ENCODE data around the gene HYI.

GRCh38 chr1:43443197-43443946 lies 10.4 kb downstream of the HYI start:
- no peak for TF ChIP-seq CTCF (IDR thresholded peaks at IDR 0.05)
- no peak for TF ChIP-seq POLR2AphosphoS5 (IDR thresholded peaks at IDR 0.05; ENCODE audit: low read depth, low read length)
- TF ChIP-seq REST (IDR thresholded peaks at IDR 0.05; ENCODE audit: insufficient read depth in 1 of 2, low read depth in 2 of 2, low read length in 1 of 2), result no peak
- no peak for TF ChIP-seq SIN3A (IDR thresholded peaks at IDR 0.05; ENCODE audit: borderline replicate concordance, insufficient read depth, low read depth, low read length)
- TF ChIP-seq TCF7L2 (IDR thresholded peaks at IDR 0.05; ENCODE audit: low read depth, low read length), result no peak
